Endothelial cell (in vitro differentiated cells): Measurements from ENCODE around the gene LMOD1. TPM values are rescaled to one million over a fixed set of nuclear protein-coding genes. Genes with fewer than 3 reads are reported as not detected.

ENCODE experiments used
- DNase-seq: peaks from one replicate; pipeline ENCODE4 v3.0.0; 2021; ENCODE audit warnings: low spot score
- H3K27ac Mint-ChIP-seq: one replicate; pipeline ENCODE4 v1.8.0; 2021; ENCODE audit warnings: mixed read lengths, inconsistent platforms; ENCODE audit not compliant: unreplicated experiment
- H3K27me3 Mint-ChIP-seq: one replicate; pipeline ENCODE4 v1.8.0; 2021; ENCODE audit warnings: mild to moderate bottlenecking, moderate library complexity, mixed read lengths, inconsistent platforms; ENCODE audit not compliant: unreplicated experiment
- H3K36me3 Mint-ChIP-seq: one replicate; pipeline ENCODE4 v1.8.0; 2021; ENCODE audit warnings: mild to moderate bottlenecking, low read depth, mixed read lengths, inconsistent platforms; ENCODE audit not compliant: unreplicated experiment
- H3K4me1 Mint-ChIP-seq: one replicate; pipeline ENCODE4 v1.8.0; 2021; ENCODE audit warnings: mild to moderate bottlenecking, mixed read lengths, inconsistent platforms; ENCODE audit not compliant: unreplicated experiment
- H3K4me3 Mint-ChIP-seq: one replicate; pipeline ENCODE4 v1.8.0; 2021; ENCODE audit warnings: mild to moderate bottlenecking, mixed read lengths, inconsistent platforms; ENCODE audit not compliant: unreplicated experiment
- H3K9me3 Mint-ChIP-seq: one replicate; pipeline ENCODE4 v1.8.0; 2021; ENCODE audit warnings: mixed read lengths, inconsistent platforms; ENCODE audit not compliant: unreplicated experiment
- CTCF ChIP-seq: fragments of 200-600 bp; sonication (generic); IDR thresholded peaks from one replicate; pipeline ENCODE4 v1.5.0; 2021; ENCODE audit warnings: antibody characterized with exemption; ENCODE audit not compliant: unreplicated experiment
- total RNA-seq: library from RNA; stranded (reverse); fragmentation: NEBNext Ultra II Directional; extraction: Animal tissue kit (Norgen Biotek cat#: 25700); gene quantifications from one replicate; pipeline ENCODE4 v1.2.1, GENCODE V29; 2021; ENCODE audit not compliant: unreplicated experiment

The LMOD1 gene
- total RNA-seq, 1 donor from 2014 or later = not detected

- no peak for DNase-seq
- no peak overlapping the region for H3K27ac Mint-ChIP-seq
- H3K4me3 Mint-ChIP-seq = no peak overlapping the region
- peaks cover 2% of the 10 kb centered on the region for H3K27me3 Mint-ChIP-seq
- no peaks in the 10 kb centered on the region for H3K9me3 Mint-ChIP-seq
- H3K4me1 Mint-ChIP-seq = no peaks in the 10 kb centered on the region
- H3K36me3 Mint-ChIP-seq = no peaks in the 10 kb centered on the region
- no peak for TF ChIP-seq CTCF
Observed at GRCh38 chr1:201928266-201928665, 18.1 kb downstream of the LMOD1 start.

- DNase-seq = no peak
- H3K4me3 Mint-ChIP-seq = peak overlapping the region; percentile 42
- no peaks in the 10 kb centered on the region for H3K36me3 Mint-ChIP-seq
- H3K27me3 Mint-ChIP-seq = peaks cover 2% of the 10 kb centered on the region
- no peak overlapping the region for H3K27ac Mint-ChIP-seq
- no peak for TF ChIP-seq CTCF
- no peaks in the 10 kb centered on the region for H3K4me1 Mint-ChIP-seq
- no peaks in the 10 kb centered on the region for H3K9me3 Mint-ChIP-seq
Observed at GRCh38 chr1:201925981-201926645, 20.2 kb downstream of the LMOD1 start.

GRCh38 chr1:201925301-201925567 lies 21.1 kb downstream of the LMOD1 start:
- DNase-seq = no peak
- H3K4me3 Mint-ChIP-seq = no peak overlapping the region
- no peaks in the 10 kb centered on the region for H3K4me1 Mint-ChIP-seq
- H3K27me3 Mint-ChIP-seq = peaks cover 2% of the 10 kb centered on the region
- no peaks in the 10 kb centered on the region for H3K9me3 Mint-ChIP-seq
- H3K36me3 Mint-ChIP-seq = no peaks in the 10 kb centered on the region
- no peak for TF ChIP-seq CTCF
- no peak overlapping the region for H3K27ac Mint-ChIP-seq

GRCh38 chr1:201921952-201922558 lies 24.3 kb downstream of the LMOD1 start:
- H3K4me1 Mint-ChIP-seq = no peaks in the 10 kb centered on the region
- peaks cover 5% of the 10 kb centered on the region for H3K27me3 Mint-ChIP-seq
- H3K4me3 Mint-ChIP-seq = no peak overlapping the region
- DNase-seq = no peak
- TF ChIP-seq CTCF = no peak
- no peaks in the 10 kb centered on the region for H3K36me3 Mint-ChIP-seq
- no peaks in the 10 kb centered on the region for H3K9me3 Mint-ChIP-seq
- no peak overlapping the region for H3K27ac Mint-ChIP-seq

GRCh38 chr1:201918343-201918742 lies 28.0 kb downstream of the LMOD1 start:
- H3K27me3 Mint-ChIP-seq = peaks cover 4% of the 10 kb centered on the region
- no peak for TF ChIP-seq CTCF
- H3K27ac Mint-ChIP-seq = no peak overlapping the region
- peaks cover 5% of the 10 kb centered on the region for H3K36me3 Mint-ChIP-seq
- H3K4me1 Mint-ChIP-seq = peaks cover 9% of the 10 kb centered on the region
- no peaks in the 10 kb centered on the region for H3K9me3 Mint-ChIP-seq
- H3K4me3 Mint-ChIP-seq = no peak overlapping the region
- DNase-seq = no peak
